Endothelial cell (in vitro differentiated cells): ENCODE data around the gene AGPAT1. TPM values are rescaled to one million over a fixed set of nuclear protein-coding genes. Genes with fewer than 3 reads are reported as not detected.

Experiments
- DNase-seq: peaks from one replicate; pipeline ENCODE4 v3.0.0; 2021; ENCODE audit warnings: low spot score
- H3K27ac Mint-ChIP-seq: one replicate; pipeline ENCODE4 v1.8.0; 2021; ENCODE audit warnings: mixed read lengths, inconsistent platforms; ENCODE audit not compliant: unreplicated experiment
- H3K27me3 Mint-ChIP-seq: one replicate; pipeline ENCODE4 v1.8.0; 2021; ENCODE audit warnings: mild to moderate bottlenecking, moderate library complexity, mixed read lengths, inconsistent platforms; ENCODE audit not compliant: unreplicated experiment
- H3K36me3 Mint-ChIP-seq: one replicate; pipeline ENCODE4 v1.8.0; 2021; ENCODE audit warnings: mild to moderate bottlenecking, low read depth, mixed read lengths, inconsistent platforms; ENCODE audit not compliant: unreplicated experiment
- H3K4me1 Mint-ChIP-seq: one replicate; pipeline ENCODE4 v1.8.0; 2021; ENCODE audit warnings: mild to moderate bottlenecking, mixed read lengths, inconsistent platforms; ENCODE audit not compliant: unreplicated experiment
- H3K4me3 Mint-ChIP-seq: one replicate; pipeline ENCODE4 v1.8.0; 2021; ENCODE audit warnings: mild to moderate bottlenecking, mixed read lengths, inconsistent platforms; ENCODE audit not compliant: unreplicated experiment
- H3K9me3 Mint-ChIP-seq: one replicate; pipeline ENCODE4 v1.8.0; 2021; ENCODE audit warnings: mixed read lengths, inconsistent platforms; ENCODE audit not compliant: unreplicated experiment
- CTCF ChIP-seq: fragments of 200-600 bp; sonication (generic); IDR thresholded peaks from one replicate; pipeline ENCODE4 v1.5.0; 2021; ENCODE audit warnings: antibody characterized with exemption; ENCODE audit not compliant: unreplicated experiment
- total RNA-seq: library from RNA; stranded (reverse); fragmentation: NEBNext Ultra II Directional; extraction: Animal tissue kit (Norgen Biotek cat#: 25700); gene quantifications from one replicate; pipeline ENCODE4 v1.2.1, GENCODE V29; 2021; ENCODE audit not compliant: unreplicated experiment

AGPAT1 gene
- total RNA-seq, 1 donor from 2014 or later, result 93.3 TPM

GRCh38 chr6:32171234-32171633, 4.7 kb downstream of the AGPAT1 start:
- TF ChIP-seq CTCF, result no peak
- H3K27ac Mint-ChIP-seq, result peak overlapping the region; percentile 72
- peaks cover 26% of the 10 kb centered on the region for H3K36me3 Mint-ChIP-seq
- peak overlapping the region; percentile 73 for H3K4me3 Mint-ChIP-seq
- peaks cover 11% of the 10 kb centered on the region for H3K27me3 Mint-ChIP-seq
- DNase-seq, result no peak
- no peaks in the 10 kb centered on the region for H3K9me3 Mint-ChIP-seq
- peaks cover 41% of the 10 kb centered on the region for H3K4me1 Mint-ChIP-seq

- no peak overlapping the region for H3K27ac Mint-ChIP-seq
- DNase-seq, result no peak
- no peak for TF ChIP-seq CTCF
- peaks cover 30% of the 10 kb centered on the region for H3K36me3 Mint-ChIP-seq
- peak overlapping the region; percentile 73 for H3K4me3 Mint-ChIP-seq
- H3K27me3 Mint-ChIP-seq, result peaks cover 16% of the 10 kb centered on the region
- H3K4me1 Mint-ChIP-seq, result peaks cover 41% of the 10 kb centered on the region
- no peaks in the 10 kb centered on the region for H3K9me3 Mint-ChIP-seq
Measured at GRCh38 chr6:32170294-32170693, 5.6 kb downstream of the AGPAT1 start.

- Mint-ChIP-seq H3K27ac (no peak overlapping the region), H3K27me3 (peaks cover 14% of the 10 kb centered on the region), H3K4me1 (peaks cover 35% of the 10 kb centered on the region), H3K4me3 (no peak overlapping the region), H3K9me3 (no peaks in the 10 kb centered on the region), H3K36me3 (peaks cover 33% of the 10 kb centered on the region)
- no peak for TF ChIP-seq CTCF
- no peak for DNase-seq
Measured at GRCh38 chr6:32168807-32169591, 6.9 kb downstream of the AGPAT1 start.

GRCh38 chr6:32168350-32168749, 7.5 kb downstream of the AGPAT1 start:
- Mint-ChIP-seq H3K4me1 (peaks cover 35% of the 10 kb centered on the region), H3K36me3 (peaks cover 33% of the 10 kb centered on the region), H3K27ac (no peak overlapping the region), H3K4me3 (no peak overlapping the region), H3K27me3 (peaks cover 13% of the 10 kb centered on the region), H3K9me3 (no peaks in the 10 kb centered on the region)
- no peak for DNase-seq
- TF ChIP-seq CTCF, result no peak

GRCh38 chr6:32167761-32168262, 8.1 kb downstream of the AGPAT1 start:
- DNase-seq, result no peak
- H3K4me1 Mint-ChIP-seq, result peaks cover 35% of the 10 kb centered on the region

More at GRCh38 chr6:32167761-32168262, 8.1 kb downstream of the AGPAT1 start:
- Mint-ChIP-seq H3K36me3 (peaks cover 36% of the 10 kb centered on the region), H3K27me3 (peaks cover 14% of the 10 kb centered on the region), H3K4me3 (peak overlapping the region; percentile 65), H3K9me3 (no peaks in the 10 kb centered on the region), H3K27ac (peak overlapping the region; percentile 89)
- TF ChIP-seq CTCF, result no peak
